SU-DHL-6 (cell line): Measurements from ENCODE around the gene BCDIN3D.

Source experiments
- H2AFZ ChIP-seq: fragments of 200-600 bp; sonication (generic); 2 replicates; pipeline ENCODE4 v1.6.1; 2014; ENCODE audit warnings: low read depth, mild to moderate bottlenecking, moderate library complexity, mixed read lengths, antibody characterized with exemption, low read length; ENCODE audit not compliant: severe bottlenecking
- H3F3A ChIP-seq: fragments of 200-600 bp; shearing (Covaris generic); 2 replicates; pipeline ENCODE4 v1.6.0; 2016; ENCODE audit warnings: antibody characterized with exemption, mild to moderate bottlenecking; ENCODE audit not compliant: insufficient read depth
- H3K27ac ChIP-seq: fragments of 200-600 bp; sonication (generic); 2 replicates; pipeline ENCODE4 v1.5.1; 2016; ENCODE audit warnings: low read depth, mild to moderate bottlenecking, low read length, moderate library complexity, mixed read lengths
- H3K27me3 ChIP-seq: fragments of 200-600 bp; sonication (generic), shearing (Covaris generic); 2 replicates; pipeline ENCODE4 v1.6.0; 2014; ENCODE audit warnings: mild to moderate bottlenecking, low read length
- H3K36me3 ChIP-seq: fragments of 200-600 bp; sonication (generic); 2 replicates; pipeline ENCODE4 v1.6.1; 2014; ENCODE audit warnings: mild to moderate bottlenecking, low read length, mixed read lengths
- H3K4me2 ChIP-seq: fragments of 300-600, 200-600 bp; shearing (Covaris generic), sonication (generic); 2 replicates; pipeline ENCODE4 v1.6.0; 2014; ENCODE audit warnings: low read length, low read depth, mild to moderate bottlenecking; ENCODE audit not compliant: poor library complexity, severe bottlenecking
- H3K4me3 ChIP-seq: fragments of 200-600 bp; sonication (generic); 2 replicates; pipeline ENCODE4 v1.5.1; 2014; ENCODE audit warnings: antibody characterized with exemption, low read length, mild to moderate bottlenecking, mixed read lengths; ENCODE audit not compliant: insufficient read depth, poor library complexity, severe bottlenecking
- H3K79me2 ChIP-seq: fragments of 200-600 bp; sonication (generic); 2 replicates; pipeline ENCODE4 v1.6.1; 2014; ENCODE audit warnings: mild to moderate bottlenecking, low read length, moderate library complexity; ENCODE audit not compliant: insufficient read depth
- H3K9ac ChIP-seq: fragments of 200-600 bp; sonication (generic); 2 replicates; pipeline ENCODE4 v1.7.0; 2014; ENCODE audit warnings: mild to moderate bottlenecking, low read length
- H3K9me2 ChIP-seq: fragments of 200-600 bp; sonication (generic); replicated peaks from 2 replicates; pipeline ENCODE4 v1.6.1; 2014; ENCODE audit warnings: low read length; ENCODE audit not compliant: insufficient read depth
- H3K9me3 ChIP-seq: fragments of 200-600 bp; sonication (generic); 2 replicates; pipeline ENCODE4 v1.6.1; 2014; ENCODE audit warnings: low read length, mixed read lengths; ENCODE audit not compliant: insufficient read depth
- H4K20me1 ChIP-seq: fragments of 200-600 bp; sonication (generic); 2 replicates; pipeline ENCODE4 v1.6.1; 2014; ENCODE audit warnings: low read depth, mild to moderate bottlenecking, antibody characterized with exemption, low read length, moderate library complexity, mixed read lengths
- CTCF ChIP-seq: fragments of 200-600 bp; sonication (generic); IDR thresholded peaks from one replicate; pipeline ENCODE4 v1.5.1; 2017; ENCODE audit warnings: antibody characterized with exemption, mild to moderate bottlenecking, low read length, moderate library complexity; ENCODE audit not compliant: insufficient read depth, poor library complexity, severe bottlenecking
- EZH2phosphoT487 ChIP-seq: fragments of 200-600 bp; sonication (generic), shearing (Covaris generic); conservative IDR thresholded peaks from 2 replicates; pipeline ENCODE4 v1.6.1; 2018; ENCODE audit warnings: mild to moderate bottlenecking, antibody characterized with exemption, low read length, moderate library complexity, mixed read lengths

Gene BCDIN3D

GRCh38 chr12:49853671-49854070 is 10.8 kb upstream of the BCDIN3D start:
- Histone ChIP-seq H3K27ac (no peak overlapping the region), H3K79me2 (no peaks in the 10 kb centered on the region), H3K4me3 (no peak overlapping the region), H3K36me3 (no peaks in the 10 kb centered on the region), H4K20me1 (no peaks in the 10 kb centered on the region), H3K9me2 (no peaks in the 10 kb centered on the region), H3K4me2 (no peak overlapping the region), H3F3A (no peaks in the 10 kb centered on the region), H3K9ac (no peak overlapping the region), H2AFZ (no peak overlapping the region), H3K27me3 (no peaks in the 10 kb centered on the region), H3K9me3 (no peaks in the 10 kb centered on the region)
- TF ChIP-seq CTCF (no peak), EZH2phosphoT487 (no peak)

- H3F3A ChIP-seq = no peaks in the 10 kb centered on the region; the same call in 1 of the 2 replicates
- no peak overlapping the region for H2AFZ ChIP-seq
- H3K4me3 ChIP-seq = no peak overlapping the region
- no peak overlapping the region for H3K4me2 ChIP-seq
- no peaks in the 10 kb centered on the region for H3K36me3 ChIP-seq
- no peak overlapping the region for H3K27ac ChIP-seq
- H4K20me1 ChIP-seq = no peaks in the 10 kb centered on the region
- TF ChIP-seq EZH2phosphoT487 = no peak
- TF ChIP-seq CTCF = no peak
- no peaks in the 10 kb centered on the region for H3K9me2 ChIP-seq
- no peaks in the 10 kb centered on the region for H3K27me3 ChIP-seq
- no peaks in the 10 kb centered on the region for H3K9me3 ChIP-seq
- H3K79me2 ChIP-seq = no peaks in the 10 kb centered on the region
- no peak overlapping the region for H3K9ac ChIP-seq
Observed at GRCh38 chr12:49847161-49847560, 4.3 kb upstream of the BCDIN3D start.

GRCh38 chr12:49846032-49846431 is 3.1 kb upstream of the BCDIN3D start:
- Histone ChIP-seq H3K9ac (no peak overlapping the region), H3K4me2 (no peak overlapping the region), H3K9me3 (no peaks in the 10 kb centered on the region), H4K20me1 (no peaks in the 10 kb centered on the region), H3K27me3 (no peaks in the 10 kb centered on the region), H3K79me2 (no peaks in the 10 kb centered on the region), H3K4me3 (no peak overlapping the region), H3K36me3 (no peaks in the 10 kb centered on the region), H3K9me2 (no peaks in the 10 kb centered on the region), H3F3A (peaks cover 5% of the 10 kb centered on the region; the same call in 1 of the 2 replicates), H2AFZ (no peak overlapping the region), H3K27ac (no peak overlapping the region)
- TF ChIP-seq EZH2phosphoT487 = no peak
- TF ChIP-seq CTCF = no peak
